HEK293 (cell line): ENCODE measurements around the gene ATP13A2.

Experiments used
- CTCF ChIA-PET: fragments of 350-600 bp; formaldehyde crosslinking; extraction: SDS; loops from one replicate; lab custom pipeline; 2021; ENCODE audit warnings: antibody characterized with exemption; lab: Yijun Ruan, JAX
- POLR2A ChIA-PET: fragments of 300-600 bp; formaldehyde crosslinking; extraction: SDS; loops from one replicate; lab custom pipeline; 2020; ENCODE audit warnings: antibody characterized with exemption, inconsistent platforms; lab: Yijun Ruan, JAX
- H3K27ac ChIP-seq: fragments of 200-500 bp; sonication (Bioruptor generic); 2 replicates; pipeline ENCODE4 v1.5.1; 2014; ENCODE audit warnings: low read depth, low read length, control low read depth, inconsistent platforms; ENCODE audit errors: extremely low read depth
- H3K36me3 ChIP-seq, 2 experiments: fragments of 200-500 bp in 1 of 2; sonication (Bioruptor generic) in 1 of 2; 1 replicate in 1 of 2; 2 replicates in 1 of 2; pipeline ENCODE4 v1.5.1; 2014 to 2017; ENCODE audit warnings: inconsistent platforms in 2 of 2, low read length in 2 of 2; ENCODE audit not compliant: control insufficient read depth in 2 of 2, insufficient read depth in 1 of 2
- H3K4me1 ChIP-seq: fragments of 200-500 bp; sonication (Bioruptor generic); 2 replicates; pipeline ENCODE4 v1.5.1; 2014; ENCODE audit warnings: mild to moderate bottlenecking, low read length, inconsistent platforms; ENCODE audit not compliant: control insufficient read depth, insufficient read depth
- H3K4me3 ChIP-seq: 2 replicates; pipeline ENCODE4 v1.5.1; 2011; ENCODE audit warnings: low read depth, mild to moderate bottlenecking, control low read depth, low read length, moderate library complexity
- H3K9me3 ChIP-seq: fragments of 200-500 bp; sonication (Bioruptor generic); 2 replicates; pipeline ENCODE4 v1.5.1; 2014; ENCODE audit warnings: low read depth, low read length, inconsistent platforms; ENCODE audit not compliant: control insufficient read depth, insufficient read depth
- EGR2 ChIP-seq: fragments of 450-650 bp; formaldehyde crosslinking; IDR thresholded peaks from 2 replicates; pipeline ENCODE4 v1.5.1; 2016; ENCODE audit warnings: low read depth, missing biosample characterization, missing genetic modification characterization
- GFI1B ChIP-seq: fragments of 450-650 bp; formaldehyde crosslinking; IDR thresholded peaks from 2 replicates; pipeline ENCODE4 v1.5.1; 2016; ENCODE audit warnings: missing biosample characterization, missing genetic modification characterization
- HOXC10 ChIP-seq: sonication (generic); formaldehyde crosslinking; IDR thresholded peaks from 2 replicates; pipeline ENCODE4 v1.8.1; 2023; ENCODE audit warnings: mild to moderate bottlenecking, missing genetic modification reagents
- KLF9 ChIP-seq: fragments of 450-650 bp; formaldehyde crosslinking; IDR thresholded peaks from 2 replicates; pipeline ENCODE4 v1.5.1; 2016; ENCODE audit warnings: missing biosample characterization, missing genetic modification characterization, low read depth
- MZF1 ChIP-seq: fragments of 450-650 bp; formaldehyde crosslinking; IDR thresholded peaks from 2 replicates; pipeline ENCODE4 v1.5.1; 2017; ENCODE audit warnings: missing biosample characterization, missing genetic modification characterization, borderline replicate concordance
- REPIN1 ChIP-seq: fragments of 450-650 bp; formaldehyde crosslinking; IDR thresholded peaks from 2 replicates; pipeline ENCODE4 v1.5.1; 2017; ENCODE audit warnings: missing biosample characterization, missing genetic modification characterization, low read depth
- ZBTB8A ChIP-seq: fragments of 450-650 bp; formaldehyde crosslinking; IDR thresholded peaks from 2 replicates; pipeline ENCODE4 v1.5.1; 2016; ENCODE audit warnings: missing biosample characterization, missing genetic modification characterization
- ZFHX2 ChIP-seq: fragments of 450-650 bp; formaldehyde crosslinking; conservative IDR thresholded peaks from 2 replicates; pipeline ENCODE4 v1.5.1; 2016; ENCODE audit warnings: missing biosample characterization, missing genetic modification characterization
- ZFP37 ChIP-seq: fragments of 450-650 bp; formaldehyde crosslinking; IDR thresholded peaks from 2 replicates; pipeline ENCODE4 v1.5.1; 2016; ENCODE audit warnings: missing biosample characterization, missing genetic modification characterization
- ZFP69B ChIP-seq: fragments of 450-650 bp; formaldehyde crosslinking; IDR thresholded peaks from 2 replicates; pipeline ENCODE4 v1.5.1; 2016; ENCODE audit warnings: missing biosample characterization, missing genetic modification characterization
- ZNF10 ChIP-seq: fragments of 450-650 bp; formaldehyde crosslinking; IDR thresholded peaks from 2 replicates; pipeline ENCODE4 v1.5.1; 2017; ENCODE audit warnings: missing biosample characterization, missing genetic modification characterization
- ZNF211 ChIP-seq: fragments of 450-650 bp; formaldehyde crosslinking; IDR thresholded peaks from 2 replicates; pipeline ENCODE4 v1.5.1; 2016; ENCODE audit warnings: low read depth, missing biosample characterization, missing genetic modification characterization
- ZNF221 ChIP-seq: fragments of 450-650 bp; formaldehyde crosslinking; IDR thresholded peaks from 2 replicates; pipeline ENCODE4 v1.5.1; 2017; ENCODE audit warnings: missing biosample characterization, missing genetic modification characterization, borderline replicate concordance
- ZNF23 ChIP-seq: fragments of 450-650 bp; formaldehyde crosslinking; IDR thresholded peaks from 2 replicates; pipeline ENCODE4 v1.5.1; 2016; ENCODE audit warnings: missing biosample characterization, missing genetic modification characterization, borderline replicate concordance
- ZNF37A ChIP-seq: fragments of 450-650 bp; IDR thresholded peaks from 2 replicates; pipeline ENCODE4 v1.5.1; 2018; ENCODE audit warnings: missing biosample characterization, missing genetic modification characterization
- ZNF449 ChIP-seq: fragments of 450-650 bp; formaldehyde crosslinking; IDR thresholded peaks from 2 replicates; pipeline ENCODE4 v1.5.1; 2017; ENCODE audit warnings: missing biosample characterization, mild to moderate bottlenecking, missing genetic modification characterization, moderate library complexity
- ZNF624 ChIP-seq: fragments of 450-650 bp; formaldehyde crosslinking; IDR thresholded peaks from 2 replicates; pipeline ENCODE4 v1.5.1; 2017; ENCODE audit warnings: missing biosample characterization, missing genetic modification characterization
- ZNF645 ChIP-seq: fragments of 450-650 bp; formaldehyde crosslinking; IDR thresholded peaks from 2 replicates; pipeline ENCODE4; 2016; ENCODE audit warnings: missing biosample characterization, missing genetic modification characterization
- ZNF692 ChIP-seq: fragments of 450-650 bp; formaldehyde crosslinking; IDR thresholded peaks from 2 replicates; pipeline ENCODE4 v1.5.1; 2016; ENCODE audit warnings: missing biosample characterization, missing genetic modification characterization
- ZNF776 ChIP-seq: fragments of 450-650 bp; formaldehyde crosslinking; IDR thresholded peaks from 2 replicates; pipeline ENCODE4 v1.5.0; 2017; ENCODE audit warnings: missing biosample characterization, missing genetic modification characterization, borderline replicate concordance
- ZNF785 ChIP-seq: fragments of 450-650 bp; formaldehyde crosslinking; IDR thresholded peaks from 2 replicates; pipeline ENCODE4 v1.5.1; 2016; ENCODE audit warnings: missing biosample characterization, missing genetic modification characterization
- ZXDB ChIP-seq: fragments of 450-650 bp; formaldehyde crosslinking; IDR thresholded peaks from 2 replicates; pipeline ENCODE4 v1.5.1; 2016; ENCODE audit warnings: missing biosample characterization, missing genetic modification characterization
- TF ChIP-seq, protein P1 (sequence below): fragments of 450-650 bp; formaldehyde crosslinking; conservative IDR thresholded peaks from 2 replicates; pipeline ENCODE4 v1.5.1; 2016; ENCODE audit warnings: low read depth, missing biosample characterization, missing genetic modification characterization
- TF ChIP-seq, protein P2 (sequence below): fragments of 450-650 bp; formaldehyde crosslinking; IDR thresholded peaks from 2 replicates; pipeline ENCODE4 v1.5.1; 2016; ENCODE audit warnings: missing biosample characterization, missing genetic modification characterization

Gene ATP13A2

DNA sequence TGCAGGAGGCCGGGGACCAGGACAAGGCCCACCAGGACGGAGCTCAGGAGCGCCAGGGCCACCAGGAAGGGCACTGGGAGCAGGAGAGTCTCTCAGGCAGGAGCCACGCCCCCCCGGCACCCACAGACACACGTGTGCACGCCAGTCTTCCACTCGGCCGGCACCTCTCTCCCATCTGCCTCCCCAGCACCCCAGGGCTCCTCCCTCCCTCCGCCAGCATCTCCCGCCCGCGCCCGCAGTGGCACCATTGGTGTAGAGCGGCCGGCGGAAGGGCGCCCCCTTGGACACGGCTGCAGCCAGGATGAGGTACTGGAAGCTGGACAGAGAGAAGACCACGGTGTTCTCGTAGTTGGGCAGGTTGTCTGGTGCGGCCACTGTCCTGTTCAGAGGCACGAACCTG is 25.2 kb downstream of the ATP13A2 start (continued):
- TF ChIP-seq REPIN1 (tag by site-specific recombination), result no peak
- TF ChIP-seq ZNF645, result no peak
- TF ChIP-seq GFI1B, result no peak

DNA sequence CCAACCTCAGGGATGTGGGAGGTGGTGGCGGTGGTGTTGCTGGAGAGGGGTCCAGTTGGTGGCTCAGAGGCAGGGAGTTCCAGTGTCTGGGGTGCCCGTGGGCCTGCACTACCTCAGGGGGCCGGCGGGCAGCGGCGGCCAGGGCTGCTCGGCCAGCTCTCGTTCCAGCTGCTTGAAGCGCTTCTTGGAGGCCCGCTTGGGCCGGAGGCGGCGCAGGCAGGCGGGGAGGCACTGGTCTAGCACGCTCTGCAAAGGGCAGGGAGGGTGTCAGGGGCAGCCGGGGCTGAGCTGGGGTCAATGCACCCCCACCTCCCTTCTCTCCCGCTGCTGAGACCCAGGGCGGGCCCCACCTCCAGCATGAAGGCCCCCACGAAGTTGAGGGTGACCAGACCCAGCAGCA is 25.6 kb downstream of the ATP13A2 start:
- H3K36me3 ChIP-seq, result peaks cover 0 to 52% of the 10 kb centered on the region in 2 experiments; a peak in 2 of 3 replicates
- no peak overlapping the region for H3K4me3 ChIP-seq
- no peaks in the 10 kb centered on the region for H3K9me3 ChIP-seq
- POLR2A ChIA-PET, result interaction anchor here (1.0 to 1.7 kb wide), 2 partner anchors 8 to 34 kb away, joined by 3 read pairs; no protein-coding TSS in a partner anchor
- no peak overlapping the region for H3K27ac ChIP-seq
- CTCF ChIA-PET, result interaction anchor here (0.6 to 3.5 kb wide), 8 partner anchors 14 to 123 kb away, joined by 3 to 15 read pairs (median 4); no protein-coding TSS in a partner anchor
- peak; percentile 24; the same call in 1 of the 2 replicates for TF ChIP-seq ZFHX2 (tag by site-specific recombination)
- TF ChIP-seq ZNF692 (tag by site-specific recombination), result peak; percentile 76
- no peak for TF ChIP-seq ZXDB
- no peak for TF ChIP-seq ZBTB8A (tag by site-specific recombination)
- no peak for TF ChIP-seq ZFP37 (tag by site-specific recombination)
- TF ChIP-seq, protein P1, sequence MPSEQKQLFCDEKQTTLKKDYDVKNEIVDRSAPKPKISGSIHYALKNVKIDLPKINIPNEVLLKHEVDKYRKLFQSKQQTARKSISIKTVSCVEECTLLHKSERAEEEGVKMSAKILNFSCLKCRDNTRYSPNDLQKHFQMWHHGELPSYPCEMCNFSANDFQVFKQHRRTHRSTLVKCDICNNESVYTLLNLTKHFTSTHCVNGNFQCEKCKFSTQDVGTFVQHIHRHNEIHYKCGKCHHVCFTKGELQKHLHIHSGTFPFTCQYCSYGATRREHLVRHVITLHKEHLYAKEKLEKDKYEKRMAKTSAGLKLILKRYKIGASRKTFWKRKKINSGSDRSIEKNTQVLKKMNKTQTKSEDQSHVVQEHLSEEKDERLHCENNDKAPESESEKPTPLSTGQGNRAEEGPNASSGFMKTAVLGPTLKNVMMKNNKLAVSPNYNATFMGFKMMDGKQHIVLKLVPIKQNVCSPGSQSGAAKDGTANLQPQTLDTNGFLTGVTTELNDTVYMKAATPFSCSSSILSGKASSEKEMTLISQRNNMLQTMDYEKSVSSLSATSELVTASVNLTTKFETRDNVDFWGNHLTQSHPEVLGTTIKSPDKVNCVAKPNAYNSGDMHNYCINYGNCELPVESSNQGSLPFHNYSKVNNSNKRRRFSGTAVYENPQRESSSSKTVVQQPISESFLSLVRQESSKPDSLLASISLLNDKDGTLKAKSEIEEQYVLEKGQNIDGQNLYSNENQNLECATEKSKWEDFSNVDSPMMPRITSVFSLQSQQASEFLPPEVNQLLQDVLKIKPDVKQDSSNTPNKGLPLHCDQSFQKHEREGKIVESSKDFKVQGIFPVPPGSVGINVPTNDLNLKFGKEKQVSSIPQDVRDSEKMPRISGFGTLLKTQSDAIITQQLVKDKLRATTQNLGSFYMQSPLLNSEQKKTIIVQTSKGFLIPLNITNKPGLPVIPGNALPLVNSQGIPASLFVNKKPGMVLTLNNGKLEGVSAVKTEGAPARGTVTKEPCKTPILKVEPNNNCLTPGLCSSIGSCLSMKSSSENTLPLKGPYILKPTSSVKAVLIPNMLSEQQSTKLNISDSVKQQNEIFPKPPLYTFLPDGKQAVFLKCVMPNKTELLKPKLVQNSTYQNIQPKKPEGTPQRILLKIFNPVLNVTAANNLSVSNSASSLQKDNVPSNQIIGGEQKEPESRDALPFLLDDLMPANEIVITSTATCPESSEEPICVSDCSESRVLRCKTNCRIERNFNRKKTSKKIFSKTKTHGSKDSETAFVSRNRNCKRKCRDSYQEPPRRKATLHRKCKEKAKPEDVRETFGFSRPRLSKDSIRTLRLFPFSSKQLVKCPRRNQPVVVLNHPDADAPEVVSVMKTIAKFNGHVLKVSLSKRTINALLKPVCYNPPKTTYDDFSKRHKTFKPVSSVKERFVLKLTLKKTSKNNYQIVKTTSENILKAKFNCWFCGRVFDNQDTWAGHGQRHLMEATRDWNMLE, result no peak
- TF ChIP-seq EGR2 (tag by site-specific recombination), result 0 out of 2 replicates have a peak, but pooled peaks have one; percentile 41
- 0 out of 2 replicates have a peak, but pooled peaks have one; percentile 47 for TF ChIP-seq ZFP69B
- no peak for TF ChIP-seq ZNF23 (tag by site-specific recombination)
- no peak for TF ChIP-seq MZF1 (tag by site-specific recombination)
- H3K4me1 ChIP-seq, result no peaks in the 10 kb centered on the region

GRCh38 chr1:16984717-16985116 is 27.0 kb downstream of the ATP13A2 start:
- H3K4me3 ChIP-seq, result no peak overlapping the region
- H3K36me3 ChIP-seq, result peaks cover 0 to 40% of the 10 kb centered on the region in 2 experiments; a peak in 2 of 3 replicates
- H3K27ac ChIP-seq, result no peak overlapping the region
- H3K9me3 ChIP-seq, result no peaks in the 10 kb centered on the region
- CTCF ChIA-PET, result interaction anchor here (3.5 kb wide), 1 partner anchor 18 kb away, joined by 15 read pairs; no protein-coding TSS in a partner anchor
- H3K4me1 ChIP-seq, result no peaks in the 10 kb centered on the region
- POLR2A ChIA-PET, result interaction anchor here (0.5 to 1.1 kb wide), 4 partner anchors 9 to 56 kb away, joined by 3 to 10 read pairs (median 4); no protein-coding TSS in a partner anchor
- TF ChIP-seq, protein P2, sequence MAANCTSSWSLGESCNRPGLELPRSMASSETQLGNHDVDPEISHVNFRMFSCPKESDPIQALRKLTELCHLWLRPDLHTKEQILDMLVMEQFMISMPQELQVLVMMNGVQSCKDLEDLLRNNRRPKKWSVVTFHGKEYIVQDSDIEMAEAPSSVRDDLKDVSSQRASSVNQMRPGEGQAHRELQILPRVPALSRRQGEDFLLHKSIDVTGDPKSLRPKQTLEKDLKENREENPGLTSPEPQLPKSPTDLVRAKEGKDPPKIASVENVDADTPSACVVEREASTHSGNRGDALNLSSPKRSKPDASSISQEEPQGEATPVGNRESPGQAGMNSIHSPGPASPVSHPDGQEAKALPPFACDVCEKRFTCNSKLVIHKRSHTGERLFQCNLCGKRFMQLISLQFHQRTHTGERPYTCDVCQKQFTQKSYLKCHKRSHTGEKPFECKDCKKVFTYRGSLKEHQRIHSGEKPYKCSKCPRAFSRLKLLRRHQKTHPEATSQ (tag by site-specific recombination), result no peak
- TF ChIP-seq KLF9 (tag by site-specific recombination), result no peak
- no peak for TF ChIP-seq ZNF776 (tag by site-specific recombination)
- TF ChIP-seq ZNF785 (tag by site-specific recombination), result no peak
- TF ChIP-seq ZNF624 (tag by site-specific recombination), result no peak
- TF ChIP-seq ZNF10 (tag by site-specific recombination), result no peak
- TF ChIP-seq ZNF449, result peak; percentile 64; the same call in 1 of the 2 replicates
- TF ChIP-seq ZNF37A (tag by site-specific recombination), result no peak
- no peak for TF ChIP-seq ZNF211 (tag by site-specific recombination)
- no peak for TF ChIP-seq ZNF221 (tag by site-specific recombination)
- no peak for TF ChIP-seq HOXC10
